Activated T-helper 9 cell treated with anti-CD3 and anti-CD28 coated beads, Interleukin-2, amount 50 U/mL, for 16 hours (primary cell): ENCODE results near the gene FOXP4.

Experiments
- DNase-seq: peaks from one replicate; pipeline ENCODE4 v3.0.0-alpha.2; 2020; ENCODE audit warnings: low read depth

Gene FOXP4

DNA sequence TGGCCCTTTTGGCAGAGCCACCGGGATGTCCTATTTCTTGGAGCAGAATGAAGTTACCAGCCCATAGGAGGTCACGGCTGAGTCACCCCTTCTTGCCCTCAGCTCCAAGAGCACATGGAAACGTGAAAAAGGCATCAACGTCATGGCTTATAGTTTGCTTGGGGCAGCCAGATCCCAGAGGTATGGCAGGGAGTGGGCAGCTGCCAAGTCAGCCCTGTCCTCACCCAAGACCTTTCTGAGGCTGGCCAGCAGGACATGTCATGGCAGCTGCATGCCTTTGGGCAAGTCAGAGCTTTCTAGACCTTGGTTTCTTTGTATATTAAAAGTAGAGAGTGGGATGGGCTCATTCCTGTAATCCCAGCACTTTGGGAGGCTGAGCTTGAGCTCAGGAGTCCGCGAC lies 83.9 kb downstream of the FOXP4 start:
- DNase-seq = no peak

DNA sequence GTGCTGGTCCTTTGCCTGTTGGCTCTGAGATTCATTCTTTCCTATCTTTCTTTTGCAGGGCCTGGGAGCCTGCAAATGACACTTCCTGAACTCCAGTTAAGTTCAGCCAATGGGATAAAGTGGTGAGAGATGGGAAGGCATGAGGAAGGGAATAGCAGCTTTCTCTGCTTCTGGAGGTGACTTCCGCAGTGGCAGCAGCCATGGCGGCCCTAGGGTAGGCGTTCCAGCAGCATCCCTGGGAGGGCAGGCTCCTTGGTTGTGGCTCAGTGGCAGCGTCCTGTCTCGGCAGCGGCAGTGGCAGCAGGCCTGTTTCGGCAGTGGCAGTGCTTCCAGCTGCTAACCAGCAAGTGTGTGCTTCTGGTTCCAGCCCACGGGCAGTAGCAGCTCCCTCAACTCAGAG lies 84.8 kb downstream of the FOXP4 start:
- DNase-seq = no peak

DNA sequence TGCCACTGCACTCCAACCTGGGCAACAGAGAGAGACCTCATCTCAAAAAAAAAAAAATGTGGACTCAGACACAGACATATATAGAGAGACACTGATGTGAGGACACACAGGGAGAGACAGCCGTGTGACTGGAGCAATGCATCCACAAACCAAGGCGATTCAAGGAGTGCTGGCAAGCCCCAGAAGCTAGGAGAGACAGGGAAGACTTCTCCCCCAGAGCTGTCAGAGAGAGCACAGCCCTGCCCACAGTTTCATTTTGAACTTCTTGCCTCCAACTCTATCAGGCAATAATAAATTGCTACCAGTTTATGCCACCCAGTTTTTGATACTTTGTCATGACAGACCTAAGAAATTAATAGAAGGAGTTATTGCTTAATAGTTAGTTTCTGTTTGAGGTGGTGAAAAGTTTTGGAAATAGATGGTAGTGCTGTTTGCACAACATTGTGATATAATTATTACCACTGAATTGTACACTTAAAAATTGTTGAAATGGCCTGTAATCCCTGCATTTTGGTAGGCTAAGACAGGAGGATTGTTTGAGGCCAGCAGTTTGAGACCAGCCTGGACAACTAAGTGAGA lies 87.0 kb downstream of the FOXP4 start:
- DNase-seq = no peak

DNA sequence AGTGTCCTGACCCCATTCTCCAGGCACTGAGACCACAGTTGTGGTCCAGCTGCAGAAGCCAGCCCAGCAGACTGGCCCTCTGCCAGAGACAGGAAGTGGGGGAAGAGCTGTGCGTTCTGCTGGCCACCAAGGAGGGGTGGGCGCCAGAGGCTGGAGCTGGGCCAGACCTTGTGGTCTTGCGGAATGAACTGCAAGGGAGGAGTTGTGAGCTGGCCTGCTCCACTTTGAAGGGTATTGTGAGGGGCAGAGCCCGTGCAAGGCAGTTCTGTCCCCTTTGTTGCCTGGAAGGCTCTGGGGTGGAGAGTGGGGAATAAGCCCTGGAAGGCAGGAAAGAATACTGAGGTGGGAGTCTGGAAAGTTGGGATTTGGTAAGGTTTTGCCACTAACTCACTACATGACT lies 88.5 kb downstream of the FOXP4 start:
- no peak for DNase-seq

DNA sequence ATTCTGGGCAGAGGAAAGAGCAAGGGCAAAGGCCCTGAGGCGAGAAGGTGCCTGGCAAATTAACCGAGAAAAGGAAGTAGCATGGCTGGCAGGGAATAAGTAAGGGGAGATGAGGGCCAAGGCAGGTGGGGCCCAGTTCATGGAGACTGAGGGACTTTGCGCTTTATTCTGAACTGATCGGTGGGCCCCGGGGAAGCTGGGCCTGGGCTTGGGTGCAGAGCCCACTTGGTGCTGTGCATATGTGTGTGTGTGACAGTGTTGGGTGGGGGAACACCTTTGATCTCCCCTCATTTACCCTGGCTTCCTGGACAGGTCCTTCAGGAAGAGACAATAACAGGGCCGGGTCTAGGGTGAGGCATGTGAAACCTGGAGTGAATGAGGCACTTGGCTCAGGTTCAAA lies 89.2 kb downstream of the FOXP4 start:
- DNase-seq = no peak

DNA sequence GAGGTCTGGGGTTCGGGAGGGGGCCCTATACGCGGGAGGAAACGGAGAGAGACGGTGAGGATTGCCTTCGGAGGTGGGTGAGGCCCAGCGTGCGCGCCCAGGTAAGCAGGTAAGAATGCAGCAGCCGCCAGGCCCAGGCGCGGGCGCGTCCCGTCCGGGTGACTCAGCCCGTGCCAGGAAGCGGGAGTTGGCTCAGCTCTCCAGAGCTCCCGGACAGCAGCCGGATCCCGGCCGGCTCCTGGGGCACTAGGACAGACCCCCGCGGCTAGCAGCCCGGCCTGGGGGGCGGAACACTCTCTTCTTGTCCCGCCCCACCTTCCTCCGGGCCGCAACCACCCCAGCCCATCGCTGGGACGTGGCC lies 90.6 kb downstream of the FOXP4 start:
- no peak for DNase-seq

DNA sequence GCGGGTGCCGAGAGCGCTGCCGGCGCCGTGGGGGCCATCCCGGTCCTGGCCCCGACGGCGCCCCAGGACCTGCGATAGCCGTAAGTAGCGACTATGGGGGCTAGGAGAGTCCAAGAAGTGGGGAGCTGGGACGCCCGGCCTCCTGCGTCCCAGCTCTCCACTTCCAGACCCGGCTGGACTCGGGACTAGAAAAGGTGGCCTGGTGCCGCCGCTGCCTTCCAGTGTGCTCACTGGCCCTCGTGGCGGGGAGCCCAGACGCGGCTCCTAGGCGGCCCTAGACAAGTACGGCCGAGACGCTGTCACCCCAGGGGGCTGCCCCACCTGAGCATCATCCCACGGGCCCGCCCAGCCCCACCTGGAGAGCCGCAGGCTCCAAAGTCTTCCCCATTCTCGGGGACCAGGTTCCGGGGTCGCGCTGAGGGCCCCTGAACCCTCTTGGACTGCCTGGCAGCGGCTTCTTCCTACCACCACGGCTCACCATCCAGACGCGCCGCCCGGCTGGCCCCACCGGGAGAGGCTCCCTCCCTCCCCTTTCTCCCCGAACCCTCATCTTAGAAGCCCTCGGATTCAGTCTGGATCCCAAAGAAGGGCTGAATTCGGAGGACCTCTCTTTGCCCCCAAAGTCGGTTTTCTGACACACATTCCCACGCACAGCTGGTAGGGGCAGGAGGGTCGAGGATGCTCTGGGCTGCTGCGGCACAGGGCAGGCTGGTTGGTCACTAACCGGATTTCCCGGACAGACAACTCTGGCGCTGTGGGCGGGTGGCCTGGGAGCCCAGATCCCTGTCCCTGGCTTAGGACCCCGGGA lies 91.2 kb downstream of the FOXP4 start:
- no peak for DNase-seq

DNA sequence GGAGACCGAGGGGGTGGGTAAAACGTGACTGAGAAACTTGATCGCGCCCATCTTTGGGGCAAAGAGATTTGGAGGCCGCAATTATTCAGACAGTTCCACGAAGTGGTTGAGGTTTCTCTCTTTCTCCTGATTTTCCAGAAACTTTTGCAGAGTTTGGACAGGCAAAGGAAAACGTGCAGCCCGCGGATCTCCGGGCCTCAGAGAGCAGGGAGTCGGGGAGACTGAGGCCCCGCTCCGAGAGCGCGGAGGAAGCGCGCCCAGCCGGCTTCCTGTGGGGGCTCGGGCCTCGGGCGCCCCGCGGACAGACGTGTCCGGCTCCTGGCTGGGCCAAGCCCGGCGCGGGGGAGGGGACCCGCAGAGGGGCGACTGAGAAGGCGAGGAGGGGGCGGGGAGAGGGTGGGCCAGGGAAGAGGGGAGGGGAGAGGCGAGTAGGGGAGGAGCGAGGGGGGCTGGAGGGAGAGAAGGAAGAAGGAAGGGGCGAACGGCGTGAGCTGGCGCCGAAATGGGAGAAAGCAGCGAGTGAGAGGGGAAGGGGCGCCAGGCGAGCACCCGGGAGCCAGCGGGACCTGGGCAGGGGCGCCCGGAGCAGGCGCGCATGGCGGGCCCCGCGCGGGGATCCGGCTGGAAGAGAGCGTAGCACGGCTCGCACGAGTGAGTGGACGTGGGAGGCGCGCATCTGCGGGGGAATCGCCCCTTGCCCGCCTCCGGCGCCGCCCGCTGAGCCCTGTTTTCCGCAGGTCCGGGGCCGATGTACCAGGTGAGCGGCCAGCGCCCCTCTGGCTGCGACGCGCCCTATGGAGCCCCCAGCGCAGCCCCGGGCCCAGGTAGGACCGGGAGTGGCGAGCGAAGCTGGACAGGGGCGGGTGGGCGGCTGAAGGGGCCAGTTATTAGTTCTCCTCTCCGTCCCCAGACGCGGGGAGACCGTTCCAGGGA lies 92.1 kb downstream of the FOXP4 start, which contains the start of gene MDFI:
TSS of gene MDFI (plus strand) at position 467 of the 933 bp plus-strand sequence. CDS start at position 749, 282 bp downstream.
- no peak for DNase-seq

DNA sequence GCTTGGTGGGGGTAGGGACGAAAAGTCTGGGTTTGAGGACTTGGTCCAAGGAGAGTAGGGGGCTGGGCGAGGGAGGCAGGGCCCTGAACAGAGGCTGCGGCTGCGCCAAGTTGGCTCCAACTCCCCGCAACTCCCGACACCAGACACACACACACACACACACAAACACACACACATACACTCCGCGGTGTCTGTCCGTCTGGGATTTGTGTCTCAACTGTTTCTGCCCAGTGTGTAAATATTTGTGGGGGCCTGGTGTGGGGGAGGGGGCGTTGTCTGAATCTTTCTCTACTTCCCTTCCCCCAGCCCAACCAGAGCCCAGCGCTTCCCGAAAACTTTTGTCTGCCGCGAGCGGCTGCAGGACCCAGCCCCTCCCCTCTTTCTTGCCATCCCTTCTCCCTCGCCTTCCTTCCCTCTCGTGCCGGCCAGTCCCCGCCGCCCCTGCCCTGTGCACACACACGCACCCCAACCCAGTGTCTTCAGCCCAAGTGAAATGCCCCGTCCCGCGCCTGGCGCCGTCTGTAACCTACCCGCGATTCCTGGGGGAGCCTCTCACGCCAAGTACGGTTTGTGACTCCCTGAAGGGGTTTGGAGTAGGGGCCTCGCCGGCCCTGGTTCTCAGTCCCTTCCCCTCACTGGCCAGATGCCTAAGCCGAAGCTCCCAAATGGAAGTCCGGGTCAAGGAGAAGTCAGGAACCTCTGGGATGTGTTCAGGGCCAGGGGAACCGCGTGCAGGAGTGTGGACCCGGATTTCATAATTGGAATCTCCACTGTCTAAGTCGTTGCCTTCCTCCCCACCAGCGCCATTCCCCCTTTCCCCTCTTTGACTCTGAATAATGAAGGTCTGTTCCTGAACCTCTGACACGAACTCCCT lies 93.0 kb downstream of the FOXP4 start:
- DNase-seq = no peak

DNA sequence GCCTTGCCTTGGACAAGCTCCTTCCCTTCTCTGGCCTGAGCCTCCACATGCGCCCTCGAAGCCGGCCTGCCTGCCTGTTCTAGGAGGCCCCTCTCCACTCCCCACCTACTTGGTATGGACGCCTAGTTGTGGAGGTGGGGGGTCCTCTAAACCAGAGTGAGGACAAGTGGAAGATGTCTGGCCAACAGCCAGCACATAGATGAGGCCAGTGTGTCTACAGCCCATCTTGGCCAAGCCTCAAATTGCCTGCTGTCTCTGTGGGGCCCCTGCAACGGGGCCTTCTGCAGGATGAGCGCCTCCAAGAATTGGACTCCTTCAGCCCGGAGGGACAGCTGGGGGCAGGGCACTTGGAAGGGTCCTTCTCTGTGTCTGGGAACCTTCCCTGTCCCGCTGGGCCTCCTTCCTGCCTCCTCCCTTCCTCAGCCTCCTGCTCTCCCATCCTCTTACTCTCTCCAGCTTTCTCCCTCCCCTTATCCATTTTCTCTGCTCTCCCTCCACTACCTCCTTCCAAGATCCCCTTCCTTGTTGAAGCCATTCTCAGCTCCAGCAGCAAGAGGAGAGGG lies 93.7 kb downstream of the FOXP4 start:
- DNase-seq = no peak

DNA sequence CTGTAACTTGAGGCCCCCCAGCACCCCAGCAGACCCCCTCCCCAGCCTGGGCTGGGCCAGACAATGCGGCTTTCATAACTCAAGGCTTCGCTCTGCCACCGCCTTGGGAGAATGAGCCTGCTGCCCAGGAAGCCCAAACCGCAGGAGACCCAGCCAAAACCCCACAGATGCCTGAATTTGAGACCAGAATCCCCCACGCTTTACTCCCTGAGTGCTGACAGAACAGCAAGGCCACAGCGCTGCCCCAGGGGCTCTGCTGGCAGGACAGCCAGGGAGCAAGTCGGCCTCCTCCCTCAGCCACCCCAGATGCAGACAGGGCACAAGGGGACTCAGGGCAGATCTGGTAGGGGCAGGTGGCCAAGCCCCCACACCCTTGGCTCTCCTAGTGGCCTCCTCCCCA lies 94.2 kb downstream of the FOXP4 start:
- DNase-seq = no peak

DNA sequence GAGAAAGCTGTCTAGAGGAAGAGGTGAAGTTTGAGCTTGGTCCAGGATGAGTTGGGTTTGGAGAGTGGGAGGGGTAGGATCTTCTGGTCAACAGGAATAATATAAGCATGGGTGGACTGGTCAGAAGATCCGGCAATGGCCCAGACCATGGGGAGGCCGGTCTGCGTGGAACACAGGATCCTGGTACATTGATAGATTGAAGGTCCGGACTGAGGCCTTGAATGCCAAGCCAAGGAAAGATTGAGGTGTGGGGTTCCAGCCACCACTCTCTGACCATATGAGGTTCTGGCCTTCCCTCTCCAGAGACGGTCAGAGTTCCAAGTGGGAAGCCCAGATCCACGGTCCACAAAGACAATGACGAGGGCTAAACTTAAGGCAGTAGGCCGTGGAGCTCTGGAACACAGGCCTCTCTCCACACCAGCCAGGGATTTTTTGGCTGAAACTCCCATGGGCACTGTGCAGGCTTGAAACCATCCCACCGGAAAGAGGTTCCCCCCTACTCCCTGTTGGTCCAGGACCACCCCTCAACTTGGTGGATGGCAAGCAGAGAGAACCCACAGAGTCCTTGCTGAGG lies 95.3 kb downstream of the FOXP4 start:
- no peak for DNase-seq

DNA sequence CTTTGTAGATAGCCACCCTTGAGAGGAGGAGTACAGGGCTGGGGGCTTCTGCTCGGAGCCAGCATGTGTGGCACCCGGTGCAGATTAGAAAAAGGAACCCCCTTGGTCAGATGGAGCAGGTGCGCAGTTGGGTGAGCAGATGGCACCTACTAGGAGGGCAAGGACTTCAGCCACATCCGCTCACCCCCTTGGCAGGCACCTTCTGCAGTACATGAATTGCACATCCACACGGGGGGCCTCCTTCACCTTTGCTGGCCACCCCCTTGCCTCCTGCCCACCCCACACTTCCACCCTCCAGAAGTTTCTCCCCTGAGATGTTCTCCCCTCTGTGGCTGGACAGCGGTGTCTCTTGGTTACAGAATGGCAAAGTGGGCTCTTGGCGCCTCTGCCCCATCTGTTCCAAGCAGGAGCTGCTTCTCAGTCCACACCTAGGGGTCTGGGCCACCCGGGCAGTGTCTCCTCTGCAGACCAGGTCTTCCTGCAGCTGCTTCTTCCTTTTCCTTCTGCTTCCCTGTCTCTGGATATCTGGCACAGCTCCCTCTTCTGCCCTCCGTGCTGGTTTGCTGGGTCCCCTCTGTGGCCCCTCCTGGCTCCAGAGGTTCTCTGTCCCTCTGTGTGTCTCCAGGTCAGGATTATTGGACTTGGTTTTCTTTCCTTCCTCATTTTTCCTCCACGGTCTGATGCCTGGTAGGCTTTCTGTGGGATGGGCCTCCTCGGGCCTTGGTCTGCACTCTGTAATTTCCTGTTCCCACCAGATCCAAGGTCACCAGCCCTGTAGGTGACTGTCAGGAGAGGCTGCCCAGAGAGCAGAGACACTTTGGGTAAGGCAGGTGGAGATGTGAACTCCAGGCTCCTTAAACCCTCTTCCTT lies 96.1 kb downstream of the FOXP4 start:
- no peak for DNase-seq

DNA sequence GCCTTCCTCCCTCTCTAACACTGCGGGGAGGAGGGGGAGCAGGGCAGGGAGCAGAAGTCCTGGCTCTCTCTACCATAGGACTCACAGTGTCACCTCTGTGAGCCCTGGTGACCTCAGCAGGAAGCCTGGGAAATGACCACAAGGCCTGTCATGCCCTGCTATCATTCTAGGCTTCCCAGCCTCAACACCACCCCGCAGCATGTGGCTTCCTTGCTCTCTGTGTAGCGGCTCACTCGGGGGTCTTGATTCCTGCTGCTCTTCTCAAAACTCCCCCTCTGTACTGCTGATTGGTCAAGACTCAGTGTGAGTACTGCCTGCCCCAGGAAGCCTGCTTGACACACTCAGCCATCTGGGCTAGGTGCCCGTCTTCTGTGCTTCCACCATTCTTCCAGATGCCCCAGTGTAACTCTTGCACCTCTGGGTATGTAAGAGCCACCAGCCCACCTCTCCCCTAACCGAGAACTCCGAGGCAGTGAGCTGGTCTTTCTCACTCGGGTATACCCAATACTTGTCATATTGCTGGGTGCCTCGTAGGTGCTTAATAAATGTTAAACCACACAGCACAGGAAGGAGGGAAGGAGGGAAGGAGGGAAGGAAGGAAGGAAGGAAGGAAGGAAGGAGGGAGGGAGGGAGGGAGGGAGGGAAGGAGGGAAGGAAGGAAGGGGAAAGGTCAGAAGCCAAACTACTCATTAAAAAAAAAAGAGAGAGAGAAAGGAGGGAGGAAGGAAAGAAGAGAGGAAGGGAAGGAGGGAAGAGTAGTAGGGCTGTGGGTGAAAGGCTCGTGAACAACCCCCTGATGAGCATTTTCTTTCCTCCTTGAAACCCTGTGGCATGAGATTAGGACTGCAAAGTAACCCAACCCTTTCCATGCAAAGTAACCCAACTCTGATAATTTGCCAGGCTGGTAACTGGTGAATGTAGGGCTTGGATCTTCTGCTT lies 97.0 kb downstream of the FOXP4 start:
- no peak for DNase-seq

DNA sequence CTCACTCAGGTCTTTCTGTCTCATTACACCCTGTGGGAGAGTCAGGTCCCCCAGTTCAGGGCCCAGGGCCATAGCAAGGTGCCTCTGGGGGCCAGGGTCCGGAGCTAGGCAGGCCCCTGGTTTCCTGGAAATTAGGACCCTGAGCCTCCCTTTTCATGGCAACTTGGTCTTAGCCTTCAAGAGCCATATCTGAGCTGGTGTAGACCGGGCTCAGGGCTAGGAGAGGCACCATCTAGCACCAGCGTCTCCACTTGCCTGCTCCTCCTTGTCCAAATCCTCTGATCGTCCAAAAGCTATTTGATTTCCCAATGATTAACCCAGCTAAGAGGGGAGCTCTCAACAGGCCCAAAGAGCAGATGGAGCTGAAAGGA lies 97.7 kb downstream of the FOXP4 start:
- DNase-seq = no peak

DNA sequence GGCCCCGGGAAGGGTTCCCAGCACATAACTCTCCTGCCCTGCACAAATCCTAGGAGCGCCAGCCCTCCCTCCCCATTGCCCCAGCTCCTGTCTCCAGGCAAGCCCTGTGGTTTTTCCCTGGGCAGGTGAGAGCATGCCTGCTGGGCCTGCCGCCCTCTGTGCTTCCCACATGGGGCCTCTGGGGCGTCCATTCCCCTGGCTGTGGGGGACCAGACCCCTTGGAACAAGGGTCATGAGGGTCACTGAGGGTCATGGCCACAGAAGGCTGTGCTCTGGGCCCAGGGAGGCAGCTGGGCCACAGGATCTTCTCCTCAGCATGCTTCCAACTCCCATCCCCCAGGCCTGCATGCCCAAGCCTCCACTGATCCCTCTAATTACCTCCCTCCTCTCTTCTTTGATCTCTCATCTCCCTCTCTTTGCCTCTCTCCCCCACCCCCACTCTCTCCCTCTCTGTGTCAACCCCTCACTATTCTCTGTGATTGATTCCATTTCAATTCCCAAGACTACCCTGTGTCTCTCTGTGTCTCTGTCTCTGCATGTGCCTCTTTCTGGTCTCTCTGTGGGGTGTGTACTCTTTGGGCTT lies 98.2 kb downstream of the FOXP4 start:
- DNase-seq = no peak

DNA sequence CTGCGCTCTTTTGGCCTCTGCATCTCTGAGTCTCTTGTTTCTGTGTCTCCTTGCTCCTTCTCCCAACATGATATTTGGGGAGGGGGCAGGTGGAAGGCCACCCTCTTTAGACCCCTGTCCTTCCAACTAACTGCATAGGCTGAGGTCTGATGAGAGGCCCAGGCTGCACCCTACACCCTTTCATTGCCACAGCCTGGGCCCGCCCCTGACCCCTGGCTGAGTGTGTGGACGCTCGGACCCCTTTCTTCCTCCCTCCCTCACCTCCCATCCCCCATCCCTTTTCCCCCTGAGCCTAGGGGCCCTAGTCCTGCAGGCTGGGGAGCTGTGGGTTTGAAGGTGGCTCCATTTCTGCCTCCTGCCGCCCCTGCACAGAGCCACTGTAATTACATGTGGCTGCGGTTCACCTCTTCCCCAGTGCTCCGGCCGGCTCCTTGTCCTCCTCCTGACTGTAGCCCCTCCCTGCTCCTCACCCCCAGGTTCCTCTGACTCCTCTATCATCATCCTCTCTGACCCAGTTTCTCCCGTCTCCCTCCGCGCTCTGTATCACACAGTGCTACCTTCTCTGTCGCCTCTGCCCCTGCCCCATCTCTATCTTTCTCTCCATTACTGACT lies 98.9 kb downstream of the FOXP4 start:
- DNase-seq = no peak
